NCI-H1105 treated with DMSO at 0.1 percent for 48 hours (cell line): Measurements from ENCODE around the gene GPR137.
"Not testable (repeated sequence)": the region's sequence is repeated elsewhere in the genome, so short reads cannot be mapped to it uniquely, and the experiment has no call there.

Experiments
- DNase-seq: peaks from one replicate; lab custom pipeline; 2025; lab: John Stamatoyannopoulos, UW

Gene GPR137

GRCh38 chr11:64304316-64305072 lies 18.8 kb downstream of the GPR137 start:
- peak; percentile 89 for DNase-seq

GRCh38 chr11:64305075-64305690 lies 19.5 kb downstream of the GPR137 start, which contains the start of gene ESRRA:
Gene ESRRA (plus strand): TSS chr11:64305524. CDS start chr11:64307180, 1,656 bp downstream.
- peak; percentile 99 for DNase-seq

- peak; percentile 59 for DNase-seq
Observed at GRCh38 chr11:64305691-64306562, 20.3 kb downstream of the GPR137 start.

- no peak for DNase-seq
Observed at GRCh38 chr11:64306563-64306875, 20.9 kb downstream of the GPR137 start.

- no peak for DNase-seq
Observed at GRCh38 chr11:64306876-64307622, 21.4 kb downstream of the GPR137 start.

GRCh38 chr11:64307795-64308194 lies 22.1 kb downstream of the GPR137 start:
- not testable (repeated sequence) for DNase-seq

GRCh38 chr11:64312947-64313346 lies 27.3 kb downstream of the GPR137 start:
- no peak for DNase-seq

GRCh38 chr11:64313491-64314145 lies 28.0 kb downstream of the GPR137 start:
- DNase-seq: no peak

- no peak for DNase-seq
Observed at GRCh38 chr11:64314146-64314804, 28.6 kb downstream of the GPR137 start.

GRCh38 chr11:64314805-64315561 lies 29.3 kb downstream of the GPR137 start:
- DNase-seq: no peak

- DNase-seq: not testable (repeated sequence)
Observed at GRCh38 chr11:64315667-64316526, 30.2 kb downstream of the GPR137 start.

GRCh38 chr11:64316672-64317324 lies 31.1 kb downstream of the GPR137 start:
- DNase-seq: peak; percentile 73

GRCh38 chr11:64317325-64317960 lies 31.8 kb downstream of the GPR137 start, which contains the start of gene TRMT112:
Gene TRMT112 (minus strand): TSS chr11:64317559. CDS start chr11:64317526, 33 bp downstream.
- DNase-seq: peak; percentile 98

GRCh38 chr11:64317961-64318765 lies 32.5 kb downstream of the GPR137 start, which contains the start of gene PRDX5:
Gene PRDX5 (plus strand): TSS chr11:64318121. CDS start chr11:64318216, 95 bp downstream.
- peak; percentile 94 for DNase-seq

GRCh38 chr11:64318766-64319761 lies 33.4 kb downstream of the GPR137 start:
- DNase-seq: no peak

- no peak for DNase-seq
Observed at GRCh38 chr11:64320556-64320955, 34.9 kb downstream of the GPR137 start.
